Measurements from ENCODE around the gene KBTBD13. TPM values are rescaled to one million over a fixed set of nuclear protein-coding genes. Genes with fewer than 3 reads are reported as not detected.

The KBTBD13 gene
- total RNA-seq, 1 experiment from 2014 or later = not detected

DNA sequence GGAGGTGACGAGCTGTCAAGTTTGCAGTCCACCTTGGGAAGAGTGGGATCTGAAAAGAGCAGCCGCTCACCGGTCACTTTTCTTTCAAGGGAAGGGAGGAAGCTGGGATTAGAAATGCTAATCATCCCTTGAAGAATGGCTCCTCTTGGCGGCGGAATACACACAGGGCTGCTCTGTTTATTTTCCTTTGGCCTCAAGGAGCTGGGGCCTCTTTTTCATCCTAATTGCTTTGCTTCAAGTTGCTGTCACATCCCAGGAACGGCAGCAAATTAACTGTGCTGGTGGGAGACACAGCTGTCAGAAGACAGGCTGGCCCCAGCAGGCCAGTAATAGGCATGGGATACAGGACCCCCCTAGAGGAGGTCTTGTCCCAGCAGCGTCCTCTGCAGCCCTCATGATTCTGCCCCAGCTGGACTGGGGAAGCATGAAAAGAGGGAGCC, 6.7 kb downstream of the KBTBD13 start:
- H3K27ac ChIP-seq (ENCODE audit: low read length) = no peak overlapping the region
- intact Hi-C loops (cut with micrococcal nuclease; ENCODE audit: unreplicated experiment) = no loop called here
- in situ Hi-C loops (cut with HindIII; ENCODE audit: low pct_unique_long_range_greater_than_20kb, low sequenced_read_pairs) = no loop called here
- H3K4me3 ChIP-seq (ENCODE audit: low read depth in 2 of 2, low read length in 2 of 2) = no peak overlapping the region
- no TSS peak for BruUV-seq (replicated peaks)
- H3K9me3 ChIP-seq (ENCODE audit: control insufficient read depth, insufficient read depth, low read depth, low read length) = no peaks in the 10 kb centered on the region
- TF ChIP-seq TCF7L2 (IDR thresholded peaks at IDR 0.05; ENCODE audit: low read depth, low read length) = no peak
- no peak for TF ChIP-seq SIN3A (IDR thresholded peaks at IDR 0.05; ENCODE audit: borderline replicate concordance, insufficient read depth, low read depth, low read length)
- TF ChIP-seq, protein P1, sequence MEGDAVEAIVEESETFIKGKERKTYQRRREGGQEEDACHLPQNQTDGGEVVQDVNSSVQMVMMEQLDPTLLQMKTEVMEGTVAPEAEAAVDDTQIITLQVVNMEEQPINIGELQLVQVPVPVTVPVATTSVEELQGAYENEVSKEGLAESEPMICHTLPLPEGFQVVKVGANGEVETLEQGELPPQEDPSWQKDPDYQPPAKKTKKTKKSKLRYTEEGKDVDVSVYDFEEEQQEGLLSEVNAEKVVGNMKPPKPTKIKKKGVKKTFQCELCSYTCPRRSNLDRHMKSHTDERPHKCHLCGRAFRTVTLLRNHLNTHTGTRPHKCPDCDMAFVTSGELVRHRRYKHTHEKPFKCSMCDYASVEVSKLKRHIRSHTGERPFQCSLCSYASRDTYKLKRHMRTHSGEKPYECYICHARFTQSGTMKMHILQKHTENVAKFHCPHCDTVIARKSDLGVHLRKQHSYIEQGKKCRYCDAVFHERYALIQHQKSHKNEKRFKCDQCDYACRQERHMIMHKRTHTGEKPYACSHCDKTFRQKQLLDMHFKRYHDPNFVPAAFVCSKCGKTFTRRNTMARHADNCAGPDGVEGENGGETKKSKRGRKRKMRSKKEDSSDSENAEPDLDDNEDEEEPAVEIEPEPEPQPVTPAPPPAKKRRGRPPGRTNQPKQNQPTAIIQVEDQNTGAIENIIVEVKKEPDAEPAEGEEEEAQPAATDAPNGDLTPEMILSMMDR (IDR thresholded peaks at IDR 0.05) = no peak
- TF ChIP-seq POLR2AphosphoS5 (IDR thresholded peaks at IDR 0.05; ENCODE audit: low read depth, low read length) = no peak
- TF ChIP-seq, protein P2, sequence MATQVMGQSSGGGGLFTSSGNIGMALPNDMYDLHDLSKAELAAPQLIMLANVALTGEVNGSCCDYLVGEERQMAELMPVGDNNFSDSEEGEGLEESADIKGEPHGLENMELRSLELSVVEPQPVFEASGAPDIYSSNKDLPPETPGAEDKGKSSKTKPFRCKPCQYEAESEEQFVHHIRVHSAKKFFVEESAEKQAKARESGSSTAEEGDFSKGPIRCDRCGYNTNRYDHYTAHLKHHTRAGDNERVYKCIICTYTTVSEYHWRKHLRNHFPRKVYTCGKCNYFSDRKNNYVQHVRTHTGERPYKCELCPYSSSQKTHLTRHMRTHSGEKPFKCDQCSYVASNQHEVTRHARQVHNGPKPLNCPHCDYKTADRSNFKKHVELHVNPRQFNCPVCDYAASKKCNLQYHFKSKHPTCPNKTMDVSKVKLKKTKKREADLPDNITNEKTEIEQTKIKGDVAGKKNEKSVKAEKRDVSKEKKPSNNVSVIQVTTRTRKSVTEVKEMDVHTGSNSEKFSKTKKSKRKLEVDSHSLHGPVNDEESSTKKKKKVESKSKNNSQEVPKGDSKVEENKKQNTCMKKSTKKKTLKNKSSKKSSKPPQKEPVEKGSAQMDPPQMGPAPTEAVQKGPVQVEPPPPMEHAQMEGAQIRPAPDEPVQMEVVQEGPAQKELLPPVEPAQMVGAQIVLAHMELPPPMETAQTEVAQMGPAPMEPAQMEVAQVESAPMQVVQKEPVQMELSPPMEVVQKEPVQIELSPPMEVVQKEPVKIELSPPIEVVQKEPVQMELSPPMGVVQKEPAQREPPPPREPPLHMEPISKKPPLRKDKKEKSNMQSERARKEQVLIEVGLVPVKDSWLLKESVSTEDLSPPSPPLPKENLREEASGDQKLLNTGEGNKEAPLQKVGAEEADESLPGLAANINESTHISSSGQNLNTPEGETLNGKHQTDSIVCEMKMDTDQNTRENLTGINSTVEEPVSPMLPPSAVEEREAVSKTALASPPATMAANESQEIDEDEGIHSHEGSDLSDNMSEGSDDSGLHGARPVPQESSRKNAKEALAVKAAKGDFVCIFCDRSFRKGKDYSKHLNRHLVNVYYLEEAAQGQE (IDR thresholded peaks at IDR 0.05; ENCODE audit: insufficient read depth in 1 of 2, low read depth in 2 of 2, low read length in 1 of 2) = no peak
- H3K27me3 ChIP-seq (ENCODE audit: control insufficient read depth, insufficient read depth, low read length) = no peaks in the 10 kb centered on the region; the same call in 1 of the 2 replicates
- ATAC-seq = no peak
- DNase-seq (ENCODE audit: low read depth, low spot score) = no peak
- H3K36me3 ChIP-seq (ENCODE audit: control insufficient read depth, insufficient read depth, low read length) = no peaks in the 10 kb centered on the region
- H3K4me1 ChIP-seq (ENCODE audit: control insufficient read depth, insufficient read depth, low read length) = peaks cover 10% of the 10 kb centered on the region
- ChIA-PET CTCF (interaction anchor here (0.9 to 1.1 kb wide), 2 partner anchors 49 kb away, joined by 4 to 5 read pairs; no protein-coding TSS in a partner anchor), POLR2A (interaction anchor here (0.6 kb wide), 1 partner anchor 72 kb away, joined by 7 read pairs; no protein-coding TSS in a partner anchor)

DNA sequence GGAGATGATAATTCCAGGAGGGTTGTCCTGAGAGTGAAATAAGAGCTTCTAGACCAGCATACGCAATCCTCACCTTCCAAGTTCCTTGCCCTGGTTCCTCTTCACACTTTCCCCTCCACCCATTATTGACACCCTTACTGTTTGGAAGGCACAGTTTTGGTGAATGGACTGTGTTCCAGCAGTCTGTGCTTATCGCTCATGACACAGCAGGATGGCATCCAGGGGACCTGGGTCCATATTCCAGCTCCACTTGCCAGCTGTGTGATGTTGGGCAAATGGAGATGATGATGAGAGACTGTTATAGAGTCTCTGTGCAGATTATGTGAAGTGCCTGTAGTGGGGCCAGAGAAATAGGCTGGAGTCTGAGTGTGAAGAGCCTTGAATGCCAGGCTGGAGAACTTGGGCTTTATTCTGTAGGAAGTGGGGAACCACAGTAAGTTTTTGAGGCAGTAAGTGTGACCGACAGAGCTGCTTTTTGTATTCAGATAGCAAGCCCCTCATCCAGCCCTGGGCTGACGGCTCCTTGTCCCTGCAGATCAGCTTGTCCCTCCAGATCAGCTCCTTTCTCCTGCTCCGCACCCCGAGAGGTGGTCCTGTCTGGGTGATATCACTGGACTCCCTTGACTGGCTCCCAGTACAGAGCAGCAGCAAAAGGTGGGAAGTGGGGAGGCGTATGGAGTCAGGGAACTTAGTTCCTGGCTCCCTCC, 8.1 kb downstream of the KBTBD13 start:
- in situ Hi-C loops (cut with HindIII; ENCODE audit: low pct_unique_long_range_greater_than_20kb, low sequenced_read_pairs) = no loop called here
- intact Hi-C loops (cut with micrococcal nuclease; ENCODE audit: unreplicated experiment) = no loop called here
- ATAC-seq (no peak), DNase-seq (ENCODE audit: low read depth, low spot score) (no peak)
- Histone ChIP-seq H3K27ac (ENCODE audit: low read length) (no peak overlapping the region), H3K9me3 (ENCODE audit: control insufficient read depth, insufficient read depth, low read depth, low read length) (no peaks in the 10 kb centered on the region), H3K36me3 (ENCODE audit: control insufficient read depth, insufficient read depth, low read length) (no peaks in the 10 kb centered on the region), H3K27me3 (ENCODE audit: control insufficient read depth, insufficient read depth, low read length) (no peaks in the 10 kb centered on the region; the same call in 1 of the 2 replicates), H3K4me1 (ENCODE audit: control insufficient read depth, insufficient read depth, low read length) (peaks cover 13% of the 10 kb centered on the region), H3K4me3 (ENCODE audit: low read depth in 2 of 2, low read length in 2 of 2) (no peak overlapping the region)
- TF ChIP-seq, protein P1 (IDR thresholded peaks at IDR 0.05) = no peak
- TF ChIP-seq POLR2AphosphoS5 (IDR thresholded peaks at IDR 0.05; ENCODE audit: low read depth, low read length) = no peak
- TF ChIP-seq, protein P2 (IDR thresholded peaks at IDR 0.05; ENCODE audit: insufficient read depth in 1 of 2, low read depth in 2 of 2, low read length in 1 of 2) = no peak
- no peak for TF ChIP-seq SIN3A (IDR thresholded peaks at IDR 0.05; ENCODE audit: borderline replicate concordance, insufficient read depth, low read depth, low read length)
- no peak for TF ChIP-seq TCF7L2 (IDR thresholded peaks at IDR 0.05; ENCODE audit: low read depth, low read length)
- BruUV-seq (replicated peaks) = no TSS peak
- CTCF ChIA-PET = interaction anchor here (0.8 kb wide), 1 partner anchor 19 kb away, joined by 3 read pairs; no protein-coding TSS in a partner anchor
- POLR2A ChIA-PET = no interaction called here

Data from Panc1 (cell line).